DND-41 (cell line): Measurements from ENCODE around the gene GPR146.

Source experiments
- EZH2 ChIP-seq: IDR thresholded peaks from 3 replicates; pipeline ENCODE4 v1.6.1; 2012; ENCODE audit warnings: borderline replicate concordance, low read depth, mild to moderate bottlenecking, moderate library complexity, low read length, inconsistent platforms; ENCODE audit not compliant: severe bottlenecking
- TF ChIP-seq, protein P1 (sequence below): IDR thresholded peaks from 2 replicates; pipeline ENCODE4 v1.5.1; 2012; ENCODE audit warnings: borderline replicate concordance, low read length, moderate library complexity, mild to moderate bottlenecking; ENCODE audit not compliant: poor library complexity, severe bottlenecking; ENCODE audit errors: extremely low read depth

DNA sequence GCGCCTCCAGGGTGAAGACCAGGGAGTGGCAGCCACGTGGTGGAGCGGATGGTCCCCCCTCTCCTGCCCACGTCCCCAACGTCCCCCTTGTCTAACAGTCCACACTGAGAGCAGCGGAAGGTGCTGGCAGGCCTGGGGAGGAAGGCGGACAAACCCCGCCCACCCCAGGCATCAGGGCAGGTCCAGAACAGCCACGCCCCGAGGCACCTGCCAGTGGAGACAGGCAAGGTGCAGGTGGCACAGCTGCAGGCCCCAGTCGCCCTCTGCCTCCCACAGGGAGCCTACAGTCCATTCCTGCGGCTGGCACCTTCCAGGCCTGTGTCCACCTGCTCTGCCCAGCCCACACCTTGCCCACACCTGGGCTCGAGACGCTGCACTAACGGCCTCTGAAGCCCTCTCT lies 36.4 kb upstream of the GPR146 start:
- TF ChIP-seq, protein P1, sequence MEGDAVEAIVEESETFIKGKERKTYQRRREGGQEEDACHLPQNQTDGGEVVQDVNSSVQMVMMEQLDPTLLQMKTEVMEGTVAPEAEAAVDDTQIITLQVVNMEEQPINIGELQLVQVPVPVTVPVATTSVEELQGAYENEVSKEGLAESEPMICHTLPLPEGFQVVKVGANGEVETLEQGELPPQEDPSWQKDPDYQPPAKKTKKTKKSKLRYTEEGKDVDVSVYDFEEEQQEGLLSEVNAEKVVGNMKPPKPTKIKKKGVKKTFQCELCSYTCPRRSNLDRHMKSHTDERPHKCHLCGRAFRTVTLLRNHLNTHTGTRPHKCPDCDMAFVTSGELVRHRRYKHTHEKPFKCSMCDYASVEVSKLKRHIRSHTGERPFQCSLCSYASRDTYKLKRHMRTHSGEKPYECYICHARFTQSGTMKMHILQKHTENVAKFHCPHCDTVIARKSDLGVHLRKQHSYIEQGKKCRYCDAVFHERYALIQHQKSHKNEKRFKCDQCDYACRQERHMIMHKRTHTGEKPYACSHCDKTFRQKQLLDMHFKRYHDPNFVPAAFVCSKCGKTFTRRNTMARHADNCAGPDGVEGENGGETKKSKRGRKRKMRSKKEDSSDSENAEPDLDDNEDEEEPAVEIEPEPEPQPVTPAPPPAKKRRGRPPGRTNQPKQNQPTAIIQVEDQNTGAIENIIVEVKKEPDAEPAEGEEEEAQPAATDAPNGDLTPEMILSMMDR = no peak
- no peak for TF ChIP-seq EZH2
